Caco-2 (cell line): ENCODE results near the gene AADACL3. TPM values are rescaled to one million over a fixed set of nuclear protein-coding genes. Genes with fewer than 3 reads are reported as not detected.
A peak's percentile ranks its signal among the peaks of the same experiment; 100 is the strongest.

Source experiments
- BruUV-seq: library from RNA; stranded (reverse); fragments of 400-500 nt; replicated peaks from 2 replicates; lab custom pipeline; 2021; lab: Mats Ljungman, UMichigan
- CTCF ChIA-PET: fragments of 300-600 bp; sonication (Branson Sonifier 250); formaldehyde crosslinking; loops from one replicate; lab custom pipeline; 2022; ENCODE audit warnings: antibody characterized with exemption; lab: Charles Lee
- POLR2A ChIA-PET: fragments of 300-600 bp; sonication (Branson Sonifier 250); formaldehyde crosslinking; loops from one replicate; lab custom pipeline; 2022; ENCODE audit warnings: antibody characterized with exemption; lab: Charles Lee
- DNase-seq, 2 experiments: peaks; one replicate each; pipeline versions ENCODE4 v3.0.0 to v3.0.0-alpha.2; 2020 to 2022
- H3K27me3 ChIP-seq: replicated peaks from 2 replicates; pipeline ENCODE4 v1.6.0; 2011; ENCODE audit warnings: low read length; ENCODE audit not compliant: control insufficient read depth, insufficient read depth
- H3K36me3 ChIP-seq: 2 replicates; pipeline ENCODE4 v1.5.1; 2011; ENCODE audit warnings: low read length; ENCODE audit not compliant: control insufficient read depth, insufficient read depth
- H3K4me1 ChIP-seq: fragments of 250-450 bp; sonication (Bioruptor Pico); 2 replicates; pipeline ENCODE4 v1.5.1; 2020; ENCODE audit warnings: mild to moderate bottlenecking
- H3K4me3 ChIP-seq: 2 replicates; pipeline ENCODE4 v1.5.1; 2011; ENCODE audit warnings: low read depth, mild to moderate bottlenecking, control low read depth, low read length
- H3K9me3 ChIP-seq: fragments of 250-450 bp; sonication (Bioruptor Pico); 2 replicates; pipeline ENCODE4 v1.5.1; 2020; ENCODE audit warnings: mild to moderate bottlenecking, moderate library complexity
- H3K27ac Mint-ChIP-seq: one replicate; pipeline ENCODE4 v1.8.0; 2022; ENCODE audit warnings: mixed read lengths; ENCODE audit not compliant: unreplicated experiment
- H3K27me3 Mint-ChIP-seq: one replicate; pipeline ENCODE4 v1.8.0; 2022; ENCODE audit warnings: mixed read lengths; ENCODE audit not compliant: insufficient read depth, unreplicated experiment
- H3K36me3 Mint-ChIP-seq: one replicate; pipeline ENCODE4 v1.8.0; 2022; ENCODE audit warnings: mild to moderate bottlenecking, mixed read lengths; ENCODE audit not compliant: insufficient read depth, unreplicated experiment
- H3K4me1 Mint-ChIP-seq: one replicate; pipeline ENCODE4 v1.8.0; 2022; ENCODE audit warnings: low read depth, mixed read lengths; ENCODE audit not compliant: unreplicated experiment
- H3K4me3 Mint-ChIP-seq: one replicate; pipeline ENCODE4 v1.8.0; 2022; ENCODE audit warnings: mild to moderate bottlenecking, moderate library complexity, mixed read lengths; ENCODE audit not compliant: unreplicated experiment
- H3K9me3 Mint-ChIP-seq: one replicate; pipeline ENCODE4 v1.8.0; 2022; ENCODE audit warnings: mixed read lengths; ENCODE audit not compliant: unreplicated experiment
- intact Hi-C: fragments of 100-400 bp; cut with micrococcal nuclease; formaldehyde crosslinking; loops from one replicate; pipeline ENCODE4 v1.10.0; 2022; ENCODE audit not compliant: unreplicated experiment
- total RNA-seq: library from RNA; stranded (reverse); gene quantifications from 2 replicates; pipeline ENCODE4 v1.2.3, GENCODE V29; 2022
- TF ChIP-seq, protein P1 (sequence below), 2 experiments: fragments of 200-600 bp in 1 of 2; IDR thresholded peaks; 1 replicate in 1 of 2; 2 replicates in 1 of 2; pipeline versions ENCODE4 v1.5.1 to v1.8.0; 2011 to 2022; ENCODE audit warnings: antibody characterized with exemption in 1 of 2, control low read depth in 1 of 2, inconsistent platforms in 1 of 2, low read depth in 1 of 2, low read length in 1 of 2, mild to moderate bottlenecking in 1 of 2, moderate library complexity in 1 of 2; ENCODE audit not compliant: insufficient read depth in 1 of 2, severe bottlenecking in 1 of 2, unreplicated experiment in 1 of 2

AADACL3 gene
- total RNA-seq, 1 experiment from 2014 or later, result not detected

DNA sequence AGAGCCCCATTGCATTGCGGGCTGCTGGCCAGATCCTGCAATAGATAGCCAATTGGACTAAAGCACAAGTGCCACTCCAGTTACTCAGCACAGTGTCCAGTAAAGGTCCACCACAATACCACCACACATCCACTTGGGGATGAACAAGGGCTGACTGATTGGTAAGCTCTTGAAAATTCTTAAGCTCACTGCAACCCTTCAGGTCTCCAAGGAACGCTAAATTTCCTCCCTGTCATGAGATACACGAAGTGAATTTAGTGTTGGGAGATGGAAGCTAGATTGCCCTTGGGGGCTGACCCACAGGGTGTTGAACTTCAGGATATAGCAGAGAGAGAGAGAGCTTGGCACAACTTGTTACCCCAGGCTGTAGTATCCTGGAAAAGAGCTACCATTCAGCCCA lies 9.8 kb upstream of the AADACL3 start:
- no peak for DNase-seq
- no peaks in the 10 kb centered on the region for H3K36me3 ChIP-seq
- intact Hi-C loops, result no loop called here
- no peaks in the 10 kb centered on the region for H3K27me3 Mint-ChIP-seq
- no peak overlapping the region for H3K27ac Mint-ChIP-seq
- CTCF ChIA-PET, result interaction anchor here (0.6 to 1.6 kb wide), 2 partner anchors 8 to 48 kb away, joined by 3 read pairs; no protein-coding TSS in a partner anchor
- POLR2A ChIA-PET, result no interaction called here
- no TSS peak for BruUV-seq
- H3K36me3 Mint-ChIP-seq, result no peaks in the 10 kb centered on the region
- H3K4me1 Mint-ChIP-seq, result peaks cover 7% of the 10 kb centered on the region
- no peak overlapping the region for H3K4me3 Mint-ChIP-seq
- H3K27me3 ChIP-seq, result no peaks in the 10 kb centered on the region
- H3K4me1 ChIP-seq, result peaks cover 21% of the 10 kb centered on the region
- H3K9me3 Mint-ChIP-seq, result peaks cover 42% of the 10 kb centered on the region
- 0 out of 2 replicates have a peak, but pooled peaks cover 3% of the 10 kb centered on the region for H3K9me3 ChIP-seq
- H3K4me3 ChIP-seq, result no peak overlapping the region
- TF ChIP-seq, protein P1, sequence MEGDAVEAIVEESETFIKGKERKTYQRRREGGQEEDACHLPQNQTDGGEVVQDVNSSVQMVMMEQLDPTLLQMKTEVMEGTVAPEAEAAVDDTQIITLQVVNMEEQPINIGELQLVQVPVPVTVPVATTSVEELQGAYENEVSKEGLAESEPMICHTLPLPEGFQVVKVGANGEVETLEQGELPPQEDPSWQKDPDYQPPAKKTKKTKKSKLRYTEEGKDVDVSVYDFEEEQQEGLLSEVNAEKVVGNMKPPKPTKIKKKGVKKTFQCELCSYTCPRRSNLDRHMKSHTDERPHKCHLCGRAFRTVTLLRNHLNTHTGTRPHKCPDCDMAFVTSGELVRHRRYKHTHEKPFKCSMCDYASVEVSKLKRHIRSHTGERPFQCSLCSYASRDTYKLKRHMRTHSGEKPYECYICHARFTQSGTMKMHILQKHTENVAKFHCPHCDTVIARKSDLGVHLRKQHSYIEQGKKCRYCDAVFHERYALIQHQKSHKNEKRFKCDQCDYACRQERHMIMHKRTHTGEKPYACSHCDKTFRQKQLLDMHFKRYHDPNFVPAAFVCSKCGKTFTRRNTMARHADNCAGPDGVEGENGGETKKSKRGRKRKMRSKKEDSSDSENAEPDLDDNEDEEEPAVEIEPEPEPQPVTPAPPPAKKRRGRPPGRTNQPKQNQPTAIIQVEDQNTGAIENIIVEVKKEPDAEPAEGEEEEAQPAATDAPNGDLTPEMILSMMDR (IDR thresholded peaks at IDR 0.05; ENCODE audit: insufficient read depth in 1 of 2, low read depth in 1 of 2, low read length in 1 of 2, severe bottlenecking in 1 of 2, unreplicated experiment in 1 of 2), result no peak

DNA sequence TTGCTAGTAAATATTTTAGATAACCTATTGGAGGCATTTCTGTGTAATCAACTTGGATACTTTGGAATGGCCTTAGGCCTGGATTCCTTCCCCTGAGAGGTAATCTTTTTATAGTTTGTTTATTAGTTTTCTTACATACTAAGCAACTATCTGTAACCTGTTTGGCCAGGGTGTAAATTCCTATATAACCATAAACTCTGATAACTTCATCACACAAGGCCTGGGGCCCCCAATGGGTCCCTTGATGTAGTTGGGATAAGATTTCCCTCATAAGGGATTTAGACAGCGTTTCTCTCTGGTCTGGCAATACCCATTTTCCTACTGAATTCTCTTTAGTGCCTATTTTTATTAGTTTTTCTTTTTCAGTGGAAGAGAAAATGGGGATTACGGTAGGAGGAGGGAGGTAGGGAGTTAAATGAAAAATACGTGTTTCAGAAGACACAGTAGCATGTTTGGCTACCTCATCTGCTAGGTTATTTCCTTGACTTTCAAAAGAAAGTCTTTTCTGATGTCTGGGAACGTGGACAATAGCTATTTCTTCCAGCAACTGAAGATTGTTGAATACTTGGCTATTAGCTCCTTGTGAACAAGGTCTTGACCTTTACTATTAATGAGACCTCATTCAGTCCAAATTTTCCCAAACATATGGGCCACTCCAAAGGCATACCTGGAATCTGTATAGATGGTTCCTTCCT lies 7.4 kb upstream of the AADACL3 start:
- intact Hi-C loops, result no loop called here
- no peaks in the 10 kb centered on the region for H3K27me3 ChIP-seq
- TSS peak; percentile 76 for BruUV-seq
- no peaks in the 10 kb centered on the region for H3K36me3 Mint-ChIP-seq
- POLR2A ChIA-PET, result no interaction called here
- H3K9me3 ChIP-seq, result 0 out of 2 replicates have a peak, but pooled peaks cover 3% of the 10 kb centered on the region
- H3K4me3 ChIP-seq, result no peak overlapping the region
- peak overlapping the region; percentile 4 for H3K27ac Mint-ChIP-seq
- CTCF ChIA-PET, result no interaction called here
- DNase-seq, result peak; percentile 62 to 70
- H3K4me3 Mint-ChIP-seq, result no peak overlapping the region
- no peaks in the 10 kb centered on the region for H3K27me3 Mint-ChIP-seq
- peaks cover 21% of the 10 kb centered on the region for H3K4me1 ChIP-seq
- TF ChIP-seq, protein P1 (IDR thresholded peaks at IDR 0.05; ENCODE audit: insufficient read depth in 1 of 2, low read depth in 1 of 2, low read length in 1 of 2, severe bottlenecking in 1 of 2, unreplicated experiment in 1 of 2), result no peak
- H3K9me3 Mint-ChIP-seq, result peaks cover 29% of the 10 kb centered on the region
- peaks cover 17% of the 10 kb centered on the region for H3K4me1 Mint-ChIP-seq
- no peaks in the 10 kb centered on the region for H3K36me3 ChIP-seq

DNA sequence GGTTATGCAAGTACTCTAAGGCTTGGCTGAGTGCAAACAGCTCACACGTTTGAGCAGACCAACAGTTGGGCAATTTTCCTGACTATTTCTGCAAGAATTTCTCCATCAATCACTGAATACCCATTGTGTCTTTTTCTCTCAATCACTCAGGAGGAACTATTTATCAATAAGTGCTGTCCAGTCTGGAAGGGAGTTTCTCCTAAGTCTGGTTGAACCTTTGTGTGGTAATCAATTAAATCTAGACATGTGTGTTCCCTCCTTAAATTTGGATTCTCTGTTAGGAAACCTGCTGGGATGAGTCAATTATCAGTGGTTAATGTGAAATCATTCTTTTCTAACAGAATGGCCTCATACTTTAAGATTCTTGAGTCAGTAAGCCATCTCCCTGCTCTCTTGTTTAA lies 6.8 kb upstream of the AADACL3 start:
- Histone ChIP-seq H3K36me3 (no peaks in the 10 kb centered on the region), H3K4me3 (no peak overlapping the region), H3K9me3 (0 out of 2 replicates have a peak, but pooled peaks cover 3% of the 10 kb centered on the region), H3K4me1 (peaks cover 21% of the 10 kb centered on the region), H3K27me3 (no peaks in the 10 kb centered on the region)
- Mint-ChIP-seq H3K4me3 (no peak overlapping the region), H3K27ac (peak overlapping the region; percentile 32), H3K9me3 (peaks cover 24% of the 10 kb centered on the region), H3K36me3 (no peaks in the 10 kb centered on the region), H3K27me3 (no peaks in the 10 kb centered on the region), H3K4me1 (peaks cover 17% of the 10 kb centered on the region)
- no TSS peak for BruUV-seq
- ChIA-PET CTCF (no interaction called here), POLR2A (no interaction called here)
- intact Hi-C loops, result no loop called here
- peak in 1 of 2 experiments; percentile 29 for DNase-seq
- TF ChIP-seq, protein P1 (IDR thresholded peaks at IDR 0.05; ENCODE audit: insufficient read depth in 1 of 2, low read depth in 1 of 2, low read length in 1 of 2, severe bottlenecking in 1 of 2, unreplicated experiment in 1 of 2), result no peak
